Measurements from ENCODE around the gene HIRIP3. TPM values are rescaled to one million over a fixed set of nuclear protein-coding genes. Genes with fewer than 3 reads are reported as not detected.

Gene HIRIP3
- total RNA-seq, 1 experiment from 2014 or later = 25.3 TPM

- Histone ChIP-seq H3K27ac (ENCODE audit: low read length) (no peak overlapping the region), H3K27me3 (ENCODE audit: control insufficient read depth, insufficient read depth, low read length) (no peaks in the 10 kb centered on the region), H3K4me3 (ENCODE audit: low read depth in 2 of 2, low read length in 2 of 2) (no peak overlapping the region), H3K4me1 (ENCODE audit: control insufficient read depth, insufficient read depth, low read length) (0 out of 2 replicates have a peak, but pooled peaks cover 3% of the 10 kb centered on the region), H3K36me3 (ENCODE audit: control insufficient read depth, insufficient read depth, low read length) (no peaks in the 10 kb centered on the region), H3K9me3 (ENCODE audit: control insufficient read depth, insufficient read depth, low read depth, low read length) (no peaks in the 10 kb centered on the region)
- no peak for ATAC-seq
- in situ Hi-C loops (cut with HindIII; ENCODE audit: low pct_unique_long_range_greater_than_20kb, low sequenced_read_pairs) = no loop called here
- BruUV-seq (replicated peaks) = no TSS peak
- TF ChIP-seq CTCF (IDR thresholded peaks at IDR 0.05) = no peak
- no peak for TF ChIP-seq POLR2AphosphoS5 (IDR thresholded peaks at IDR 0.05; ENCODE audit: low read depth, low read length)
- TF ChIP-seq TCF7L2 (IDR thresholded peaks at IDR 0.05; ENCODE audit: low read depth, low read length) = no peak
- no peak for TF ChIP-seq REST (IDR thresholded peaks at IDR 0.05; ENCODE audit: insufficient read depth in 1 of 2, low read depth in 2 of 2, low read length in 1 of 2)
- no peak for TF ChIP-seq SIN3A (IDR thresholded peaks at IDR 0.05; ENCODE audit: borderline replicate concordance, insufficient read depth, low read depth, low read length)
- ChIA-PET POLR2A (no interaction called here), CTCF (interaction anchor here (0.6 to 1.0 kb wide), 2 partner anchors 12 to 16 kb away, joined by 3 to 7 read pairs; no protein-coding TSS in a partner anchor)
- intact Hi-C loops (cut with micrococcal nuclease; ENCODE audit: unreplicated experiment) = no loop called here
- DNase-seq (ENCODE audit: low read depth, low spot score) = no peak
Observed at GRCh38 chr16:30006095-30006473, 10.7 kb upstream of the HIRIP3 start.

GRCh38 chr16:30005341-30006094, 10.1 kb upstream of the HIRIP3 start:
- Histone ChIP-seq H3K36me3 (ENCODE audit: control insufficient read depth, insufficient read depth, low read length) (no peaks in the 10 kb centered on the region), H3K4me1 (ENCODE audit: control insufficient read depth, insufficient read depth, low read length) (0 out of 2 replicates have a peak, but pooled peaks cover 3% of the 10 kb centered on the region), H3K27me3 (ENCODE audit: control insufficient read depth, insufficient read depth, low read length) (no peaks in the 10 kb centered on the region), H3K9me3 (ENCODE audit: control insufficient read depth, insufficient read depth, low read depth, low read length) (no peaks in the 10 kb centered on the region), H3K27ac (ENCODE audit: low read length) (no peak overlapping the region), H3K4me3 (ENCODE audit: low read depth in 2 of 2, low read length in 2 of 2) (no peak overlapping the region)
- ATAC-seq (peak; percentile 60), DNase-seq (ENCODE audit: low read depth, low spot score) (no peak)
- BruUV-seq (replicated peaks) = no TSS peak
- ChIA-PET CTCF (interaction anchor here (0.6 to 1.0 kb wide), 2 partner anchors 13 to 16 kb away, joined by 3 to 7 read pairs; no protein-coding TSS in a partner anchor), POLR2A (interaction anchor here (0.5 kb wide), 1 partner anchor 32 kb away, joined by 4 read pairs; the partner anchor contains the start of gene TAOK2)
- in situ Hi-C loops (cut with HindIII; ENCODE audit: low pct_unique_long_range_greater_than_20kb, low sequenced_read_pairs) (no loop called here), intact Hi-C loops (cut with micrococcal nuclease; ENCODE audit: unreplicated experiment) (no loop called here)
- no peak for TF ChIP-seq SIN3A (IDR thresholded peaks at IDR 0.05; ENCODE audit: borderline replicate concordance, insufficient read depth, low read depth, low read length)
- TF ChIP-seq CTCF (IDR thresholded peaks at IDR 0.05) = peak; percentile 92

Data from Panc1 (cell line).